ENCODE results near the gene BORA.

DNA sequence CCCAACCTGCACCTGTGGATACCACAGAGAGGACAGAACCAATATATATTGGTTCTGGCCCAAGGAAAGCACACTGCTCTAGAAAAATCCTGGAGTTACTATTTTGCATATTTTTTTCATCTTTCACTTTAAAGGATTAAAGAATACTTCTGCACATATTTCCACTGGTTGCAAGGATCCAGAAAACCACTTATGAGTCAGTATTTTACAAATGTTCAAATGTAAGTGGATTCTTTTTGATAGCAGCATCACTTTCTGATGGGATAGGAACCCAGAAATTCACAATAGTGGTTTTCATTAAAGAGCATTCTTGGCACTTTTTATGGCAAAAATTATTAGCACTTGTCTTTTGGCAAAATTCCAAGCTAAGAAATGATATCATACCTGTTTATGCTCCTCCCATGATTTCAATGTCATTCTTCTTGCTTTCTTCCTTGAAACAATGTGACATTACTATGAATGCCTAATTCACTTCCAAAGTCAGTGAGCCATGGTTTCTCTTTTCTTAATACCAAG, 38.5 kb upstream of the BORA start:
- TF ChIP-seq, protein P1, sequence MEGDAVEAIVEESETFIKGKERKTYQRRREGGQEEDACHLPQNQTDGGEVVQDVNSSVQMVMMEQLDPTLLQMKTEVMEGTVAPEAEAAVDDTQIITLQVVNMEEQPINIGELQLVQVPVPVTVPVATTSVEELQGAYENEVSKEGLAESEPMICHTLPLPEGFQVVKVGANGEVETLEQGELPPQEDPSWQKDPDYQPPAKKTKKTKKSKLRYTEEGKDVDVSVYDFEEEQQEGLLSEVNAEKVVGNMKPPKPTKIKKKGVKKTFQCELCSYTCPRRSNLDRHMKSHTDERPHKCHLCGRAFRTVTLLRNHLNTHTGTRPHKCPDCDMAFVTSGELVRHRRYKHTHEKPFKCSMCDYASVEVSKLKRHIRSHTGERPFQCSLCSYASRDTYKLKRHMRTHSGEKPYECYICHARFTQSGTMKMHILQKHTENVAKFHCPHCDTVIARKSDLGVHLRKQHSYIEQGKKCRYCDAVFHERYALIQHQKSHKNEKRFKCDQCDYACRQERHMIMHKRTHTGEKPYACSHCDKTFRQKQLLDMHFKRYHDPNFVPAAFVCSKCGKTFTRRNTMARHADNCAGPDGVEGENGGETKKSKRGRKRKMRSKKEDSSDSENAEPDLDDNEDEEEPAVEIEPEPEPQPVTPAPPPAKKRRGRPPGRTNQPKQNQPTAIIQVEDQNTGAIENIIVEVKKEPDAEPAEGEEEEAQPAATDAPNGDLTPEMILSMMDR (conservative IDR thresholded peaks at IDR 0.05), result no peak
- no peak for TF ChIP-seq EZH2 (IDR thresholded peaks at IDR 0.05; ENCODE audit: low read depth)
